Sigmoid colon (tissue), 4 donors: ENCODE measurements around the gene ALPI.

Experiments used
- CTCF ChIP-seq, 4 experiments: fragments of 450-650 bp in 3 of 4; fragments of 200-600 bp in 1 of 4; IDR thresholded peaks; one replicate each; pipeline ENCODE4 v1.5.1; 2016 to 2019; ENCODE audit warnings: antibody characterized with exemption in 4 of 4, mild to moderate bottlenecking in 3 of 4, moderate library complexity in 2 of 4
- EP300 ChIP-seq, 4 donors: sonication (generic); formaldehyde crosslinking; IDR thresholded peaks; one replicate each; pipeline ENCODE4 v1.6.1; 2017; ENCODE audit warnings: antibody characterized with exemption in 4 of 4
- POLR2A ChIP-seq, 2 donors: fragments of 450-650 bp; IDR thresholded peaks; one replicate each; pipeline ENCODE4 v1.6.1; 2016; ENCODE audit warnings: antibody characterized with exemption in 2 of 2, mild to moderate bottlenecking in 2 of 2, moderate library complexity in 2 of 2
- POLR2AphosphoS5 ChIP-seq, 4 donors: sonication (generic); formaldehyde crosslinking; IDR thresholded peaks; one replicate each; pipeline ENCODE4 v1.6.1; 2017; ENCODE audit warnings: antibody characterized with exemption in 4 of 4

- TF ChIP-seq EP300 (IDR thresholded peaks at IDR 0.05), result no peak
- TF ChIP-seq CTCF (IDR thresholded peaks at IDR 0.05), result no peak
- TF ChIP-seq POLR2AphosphoS5 (IDR thresholded peaks at IDR 0.05), result no peak
- no peak for TF ChIP-seq POLR2A (IDR thresholded peaks at IDR 0.05)
These were observed 14.8 kb upstream of the ALPI start for GRCh38 chr2:232441147-232441651.
